Ovary (tissue), 3 donors: ENCODE data around the gene PLPPR3.

Source experiments
- POLR2A ChIP-seq: fragments of 450-650 bp; IDR thresholded peaks from one replicate; pipeline ENCODE4 v1.6.1; 2017; ENCODE audit warnings: antibody characterized with exemption, mild to moderate bottlenecking, moderate library complexity
- TF ChIP-seq, protein P1 (sequence below), 3 donors: fragments of 450-650 bp in 2 of 3; fragments of 200-600 bp in 1 of 3; IDR thresholded peaks; one replicate each; pipeline versions ENCODE4 v1.5.1 to v1.8.0; 2016 to 2022; ENCODE audit warnings: antibody characterized with exemption in 3 of 3, mild to moderate bottlenecking in 1 of 3
- donor health status: DM: no; HTN: no; CAD: no.

DNA sequence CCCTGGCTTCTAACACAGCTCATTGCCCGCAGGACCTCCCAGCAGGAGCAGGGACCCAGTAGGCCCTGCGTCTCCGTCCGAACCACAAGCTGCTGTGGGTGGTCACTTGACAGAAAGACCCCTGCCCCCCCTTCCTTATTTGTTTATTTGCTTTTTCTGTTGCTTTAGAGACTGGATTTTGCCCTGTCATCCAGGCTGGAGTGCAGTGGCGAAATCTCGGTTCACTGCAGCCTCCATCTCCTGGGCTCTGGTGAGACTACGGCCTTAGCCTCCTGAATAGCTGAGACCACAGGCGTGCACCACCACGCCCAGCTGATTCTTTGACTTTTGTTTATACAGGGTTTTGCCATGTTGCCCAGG is 32.1 kb downstream of the PLPPR3 start:
- TF ChIP-seq, protein P1, sequence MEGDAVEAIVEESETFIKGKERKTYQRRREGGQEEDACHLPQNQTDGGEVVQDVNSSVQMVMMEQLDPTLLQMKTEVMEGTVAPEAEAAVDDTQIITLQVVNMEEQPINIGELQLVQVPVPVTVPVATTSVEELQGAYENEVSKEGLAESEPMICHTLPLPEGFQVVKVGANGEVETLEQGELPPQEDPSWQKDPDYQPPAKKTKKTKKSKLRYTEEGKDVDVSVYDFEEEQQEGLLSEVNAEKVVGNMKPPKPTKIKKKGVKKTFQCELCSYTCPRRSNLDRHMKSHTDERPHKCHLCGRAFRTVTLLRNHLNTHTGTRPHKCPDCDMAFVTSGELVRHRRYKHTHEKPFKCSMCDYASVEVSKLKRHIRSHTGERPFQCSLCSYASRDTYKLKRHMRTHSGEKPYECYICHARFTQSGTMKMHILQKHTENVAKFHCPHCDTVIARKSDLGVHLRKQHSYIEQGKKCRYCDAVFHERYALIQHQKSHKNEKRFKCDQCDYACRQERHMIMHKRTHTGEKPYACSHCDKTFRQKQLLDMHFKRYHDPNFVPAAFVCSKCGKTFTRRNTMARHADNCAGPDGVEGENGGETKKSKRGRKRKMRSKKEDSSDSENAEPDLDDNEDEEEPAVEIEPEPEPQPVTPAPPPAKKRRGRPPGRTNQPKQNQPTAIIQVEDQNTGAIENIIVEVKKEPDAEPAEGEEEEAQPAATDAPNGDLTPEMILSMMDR (IDR thresholded peaks at IDR 0.05) = no peak
- TF ChIP-seq POLR2A = no peak
